DOHH2 (cell line): ENCODE measurements around the gene DCP1A.

Source experiments
- EZH2phosphoT487 ChIP-seq: fragments of 200-600 bp; sonication (generic); IDR thresholded peaks from 2 replicates; pipeline ENCODE4 v1.6.1; 2017; ENCODE audit warnings: borderline replicate concordance, mild to moderate bottlenecking, antibody characterized with exemption, low read length, moderate library complexity, mixed read lengths
- TF ChIP-seq, protein P1 (sequence below): fragments of 200-600 bp; sonication (generic); IDR thresholded peaks from one replicate; pipeline ENCODE4 v1.5.1; 2014; ENCODE audit warnings: antibody characterized with exemption, mild to moderate bottlenecking, low read depth, low read length; ENCODE audit not compliant: poor library complexity, severe bottlenecking

DNA sequence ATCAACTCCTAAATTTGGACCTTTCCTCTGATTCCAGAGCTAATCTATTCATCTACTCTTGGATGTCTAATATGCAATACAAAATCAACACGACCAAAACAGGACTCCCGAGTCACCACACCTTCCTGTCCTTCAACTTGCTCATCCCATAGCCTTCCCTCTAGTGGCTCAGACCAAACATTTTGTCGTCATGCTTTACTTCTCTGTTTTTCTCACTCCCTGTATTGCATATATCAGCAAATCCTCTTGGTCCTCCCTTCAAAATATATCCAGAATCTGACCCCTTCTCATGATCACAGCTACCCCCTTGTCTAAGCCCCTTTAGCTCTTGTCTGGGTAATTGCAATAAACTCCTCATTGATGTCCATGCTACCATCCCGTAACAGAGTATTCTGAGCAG lies 30.5 kb upstream of the DCP1A start:
- TF ChIP-seq, protein P1, sequence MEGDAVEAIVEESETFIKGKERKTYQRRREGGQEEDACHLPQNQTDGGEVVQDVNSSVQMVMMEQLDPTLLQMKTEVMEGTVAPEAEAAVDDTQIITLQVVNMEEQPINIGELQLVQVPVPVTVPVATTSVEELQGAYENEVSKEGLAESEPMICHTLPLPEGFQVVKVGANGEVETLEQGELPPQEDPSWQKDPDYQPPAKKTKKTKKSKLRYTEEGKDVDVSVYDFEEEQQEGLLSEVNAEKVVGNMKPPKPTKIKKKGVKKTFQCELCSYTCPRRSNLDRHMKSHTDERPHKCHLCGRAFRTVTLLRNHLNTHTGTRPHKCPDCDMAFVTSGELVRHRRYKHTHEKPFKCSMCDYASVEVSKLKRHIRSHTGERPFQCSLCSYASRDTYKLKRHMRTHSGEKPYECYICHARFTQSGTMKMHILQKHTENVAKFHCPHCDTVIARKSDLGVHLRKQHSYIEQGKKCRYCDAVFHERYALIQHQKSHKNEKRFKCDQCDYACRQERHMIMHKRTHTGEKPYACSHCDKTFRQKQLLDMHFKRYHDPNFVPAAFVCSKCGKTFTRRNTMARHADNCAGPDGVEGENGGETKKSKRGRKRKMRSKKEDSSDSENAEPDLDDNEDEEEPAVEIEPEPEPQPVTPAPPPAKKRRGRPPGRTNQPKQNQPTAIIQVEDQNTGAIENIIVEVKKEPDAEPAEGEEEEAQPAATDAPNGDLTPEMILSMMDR: no peak
- no peak for TF ChIP-seq EZH2phosphoT487
